Stimulated activated CD8-positive, alpha-beta memory T cell treated with anti-CD3 and anti-CD28 coated beads, Interleukin-2, amount 100 ng/mL, for 48 hours (primary cell): Measurements from ENCODE around the gene TNMD.

ENCODE experiments used
- DNase-seq, 2 donors: peaks; one replicate each; pipeline ENCODE4 v3.0.0-alpha.2; 2020; ENCODE audit warnings: low read depth in 2 of 2

TNMD gene

DNA sequence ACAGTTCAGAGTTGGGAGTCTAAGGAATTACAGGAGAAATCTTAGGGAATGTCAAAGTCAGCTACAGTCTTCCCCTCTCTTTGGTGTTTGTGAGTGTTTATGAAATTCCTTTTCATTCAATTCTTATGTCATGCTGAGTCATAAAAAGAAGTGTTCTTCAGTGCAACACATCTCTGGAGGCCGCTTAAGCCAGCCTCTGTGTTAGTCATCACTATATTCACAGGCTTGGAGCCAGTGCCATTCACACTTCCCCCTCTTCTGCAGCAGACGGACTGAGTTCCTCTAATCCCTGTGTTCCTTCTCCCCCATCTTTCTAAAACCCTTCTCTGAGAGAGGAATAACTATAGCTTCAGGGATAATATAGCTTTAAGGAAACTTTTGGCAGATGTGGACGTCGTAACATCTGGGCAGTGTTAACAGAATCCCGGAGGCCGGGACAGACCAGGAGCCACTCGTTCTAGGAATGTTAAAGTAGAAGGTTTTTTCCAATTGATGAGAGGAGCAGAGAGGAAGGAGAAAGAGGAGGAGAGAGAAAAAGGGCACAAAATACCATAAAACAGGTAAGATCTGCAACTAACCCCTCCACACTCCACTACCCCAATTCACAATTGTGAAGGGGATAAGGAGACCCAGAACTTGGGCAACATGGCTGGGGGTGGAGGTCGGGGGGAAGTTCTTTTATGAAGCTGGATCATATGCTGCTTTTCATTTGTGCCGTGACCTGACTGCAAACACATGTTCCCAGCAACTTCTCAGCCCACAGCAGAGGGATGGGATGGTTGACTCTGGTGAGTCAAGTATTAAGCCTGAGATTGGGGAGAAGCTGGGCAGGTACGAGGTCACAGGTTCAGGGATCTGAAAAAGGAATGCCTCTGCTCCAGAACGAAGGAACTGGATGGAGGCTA is 59.5 kb downstream of the TNMD start, which contains the start of gene SRPX2:
SRPX2 (plus strand) TSS at position 244 of the 905 bp plus-strand sequence. CDS start 2,124 bp downstream, outside the sequence.
- no peak for DNase-seq

DNA sequence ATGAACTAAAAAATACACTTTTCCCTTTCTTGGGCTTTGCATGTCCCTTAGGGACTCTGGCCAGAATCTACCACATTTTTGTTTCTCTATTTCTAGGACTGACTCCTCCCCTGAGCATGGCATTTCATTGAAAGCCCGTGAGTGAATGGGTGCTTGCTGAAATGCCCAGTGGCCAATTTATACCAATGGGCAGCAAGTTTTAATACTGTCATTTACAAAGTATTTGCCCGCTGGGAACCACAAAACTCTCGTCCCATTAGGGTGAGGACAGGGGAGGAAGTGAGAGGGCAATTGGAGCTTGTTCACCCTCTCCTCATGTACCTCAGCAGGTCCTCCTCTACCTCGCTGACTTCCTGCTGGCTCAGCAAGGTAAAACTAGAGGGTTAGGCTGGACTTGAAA is 60.4 kb downstream of the TNMD start:
- no peak for DNase-seq

DNA sequence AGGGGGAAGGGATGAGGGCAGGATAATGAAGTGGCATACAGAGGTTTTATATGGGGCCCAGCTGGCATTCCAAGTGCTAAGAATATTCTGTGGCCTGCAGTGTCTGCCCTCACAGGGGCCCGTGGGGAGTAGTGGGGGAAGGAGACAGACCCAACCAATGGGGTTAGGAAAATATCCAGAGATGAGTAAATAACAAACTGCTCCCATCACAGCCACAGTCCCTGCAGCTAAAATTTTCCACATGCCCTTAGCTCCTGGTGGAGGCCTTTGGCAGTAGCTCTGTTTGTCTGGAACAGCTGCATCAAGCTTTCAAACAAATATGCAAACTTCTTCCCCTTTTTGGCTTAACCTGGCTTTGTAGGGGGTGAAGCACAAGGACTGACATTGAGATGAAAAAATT is 62.4 kb downstream of the TNMD start:
- DNase-seq, result no peak

DNA sequence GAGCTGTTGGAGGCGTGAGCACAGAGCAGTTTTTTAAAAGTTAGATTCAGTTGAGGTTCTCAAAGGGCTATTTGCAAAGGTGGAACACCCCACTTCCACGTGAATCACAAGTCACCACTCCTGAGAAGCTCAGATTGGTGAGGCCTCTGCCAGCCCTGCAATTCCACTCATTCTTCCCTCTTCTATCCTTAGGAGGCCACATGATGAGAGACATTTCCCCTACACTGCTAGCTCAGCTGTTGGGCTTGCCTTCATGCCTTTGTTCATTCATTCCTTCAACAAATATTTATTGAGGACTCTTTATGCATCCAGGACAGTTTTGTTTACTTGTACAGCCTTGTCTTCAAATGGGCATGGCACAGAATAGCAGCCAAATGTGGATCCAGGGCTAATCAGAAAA is 63.0 kb downstream of the TNMD start:
- DNase-seq, result no peak

DNA sequence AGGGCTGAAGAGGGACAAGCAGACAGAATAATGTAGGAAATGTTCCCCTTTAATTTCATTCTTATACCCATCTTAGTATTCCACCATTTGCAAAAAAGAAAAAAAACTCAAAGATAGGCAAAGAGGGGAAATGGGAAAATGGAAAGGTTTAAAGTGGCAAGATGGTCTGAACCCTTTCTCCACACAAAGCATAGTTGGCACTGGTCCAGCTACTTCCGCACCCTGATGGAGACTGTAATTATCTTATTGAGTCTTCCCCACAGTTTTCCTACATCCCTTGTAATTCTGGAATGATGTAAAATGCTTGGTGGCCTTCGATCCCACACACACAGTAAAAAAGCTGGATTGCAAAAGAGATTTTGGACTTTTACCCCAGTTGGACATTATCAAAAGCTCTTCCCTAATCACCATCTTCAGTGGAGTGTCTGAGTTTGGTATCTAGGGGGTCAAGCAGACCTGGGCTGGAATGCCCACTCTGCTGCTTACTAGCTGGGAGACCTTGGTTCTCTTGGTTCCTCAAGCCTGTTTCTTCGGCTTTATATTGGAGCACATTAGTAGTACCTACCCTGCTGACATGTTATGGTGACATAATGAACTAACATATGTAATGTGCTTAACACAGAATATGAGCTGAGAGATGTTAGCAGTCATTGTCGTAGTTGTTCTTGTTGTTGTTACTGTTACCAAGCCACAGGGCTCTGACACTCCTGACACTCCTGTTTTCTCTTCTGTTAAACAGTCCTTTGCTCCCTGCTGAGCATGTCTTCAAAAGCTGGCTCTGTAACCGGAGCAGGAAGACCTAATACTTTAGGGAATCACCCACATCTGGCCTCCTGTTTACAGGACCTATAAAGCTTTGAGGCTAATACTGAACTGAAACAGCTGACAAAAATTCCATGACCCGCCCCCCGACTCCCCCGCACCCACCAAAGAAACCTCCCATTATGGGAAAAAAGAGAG is 64.0 kb downstream of the TNMD start:
- no peak for DNase-seq
